Measurements from ENCODE around the gene CD160.

DNA sequence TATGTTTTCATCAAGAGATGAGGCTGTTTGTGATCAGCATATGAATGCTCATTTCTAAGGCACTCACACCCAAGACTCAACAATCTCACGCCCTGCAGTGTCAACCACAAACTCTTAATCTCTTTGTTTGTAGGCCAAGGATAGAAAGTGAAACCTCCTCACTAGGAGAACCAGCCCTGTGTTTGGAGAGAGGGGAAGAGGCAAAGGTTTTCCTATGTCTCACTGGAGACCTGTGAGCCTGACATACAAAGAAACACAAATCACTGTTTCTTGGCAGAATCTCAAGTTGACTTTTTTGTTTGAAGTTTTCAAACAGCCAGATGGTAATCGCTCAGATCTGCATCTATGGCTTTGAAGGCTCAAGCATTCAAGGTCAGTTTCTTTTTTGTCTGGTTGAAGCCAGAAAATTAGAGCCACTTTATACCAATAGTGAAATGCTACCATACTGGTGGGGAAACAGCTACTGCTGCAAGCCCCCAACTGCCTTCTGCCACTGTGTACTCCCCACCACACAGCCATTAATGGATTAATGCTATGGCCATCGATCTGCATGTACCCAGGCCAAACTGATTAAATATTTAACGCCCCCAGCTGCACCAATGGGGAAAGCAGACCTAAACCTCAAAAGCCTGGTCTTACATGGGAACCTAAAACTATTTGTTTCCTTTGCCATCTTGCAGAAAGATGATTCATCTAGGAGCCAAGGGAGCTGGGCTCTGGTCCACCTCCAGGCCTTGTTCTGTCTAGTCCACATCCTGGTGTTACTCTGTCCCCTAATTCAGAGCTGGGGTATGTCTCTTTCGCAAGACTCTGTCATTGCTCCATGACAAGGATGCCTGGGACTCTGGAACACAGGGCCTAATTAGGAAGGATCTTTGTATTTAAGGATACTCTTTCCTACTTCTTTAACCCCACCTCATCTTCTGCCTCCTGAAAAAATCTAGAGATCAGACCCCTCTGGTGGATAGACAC, 28.4 kb upstream of the CD160 start:
- TF ChIP-seq, protein P1, sequence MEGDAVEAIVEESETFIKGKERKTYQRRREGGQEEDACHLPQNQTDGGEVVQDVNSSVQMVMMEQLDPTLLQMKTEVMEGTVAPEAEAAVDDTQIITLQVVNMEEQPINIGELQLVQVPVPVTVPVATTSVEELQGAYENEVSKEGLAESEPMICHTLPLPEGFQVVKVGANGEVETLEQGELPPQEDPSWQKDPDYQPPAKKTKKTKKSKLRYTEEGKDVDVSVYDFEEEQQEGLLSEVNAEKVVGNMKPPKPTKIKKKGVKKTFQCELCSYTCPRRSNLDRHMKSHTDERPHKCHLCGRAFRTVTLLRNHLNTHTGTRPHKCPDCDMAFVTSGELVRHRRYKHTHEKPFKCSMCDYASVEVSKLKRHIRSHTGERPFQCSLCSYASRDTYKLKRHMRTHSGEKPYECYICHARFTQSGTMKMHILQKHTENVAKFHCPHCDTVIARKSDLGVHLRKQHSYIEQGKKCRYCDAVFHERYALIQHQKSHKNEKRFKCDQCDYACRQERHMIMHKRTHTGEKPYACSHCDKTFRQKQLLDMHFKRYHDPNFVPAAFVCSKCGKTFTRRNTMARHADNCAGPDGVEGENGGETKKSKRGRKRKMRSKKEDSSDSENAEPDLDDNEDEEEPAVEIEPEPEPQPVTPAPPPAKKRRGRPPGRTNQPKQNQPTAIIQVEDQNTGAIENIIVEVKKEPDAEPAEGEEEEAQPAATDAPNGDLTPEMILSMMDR (IDR thresholded peaks at IDR 0.05): no peak
- no peak for TF ChIP-seq POLR2A (IDR thresholded peaks at IDR 0.05)
- no peak for TF ChIP-seq POLR2AphosphoS5 (IDR thresholded peaks at IDR 0.05)

All from prostate gland (tissue), 2 donors.